GM12865 (cell line): ENCODE data around the gene TNIK.

Experiments used
- DNase-seq: peaks from one replicate; pipeline ENCODE4 v3.0.0; 2010; ENCODE audit warnings: low read depth
- H3K4me3 ChIP-seq: 2 replicates; pipeline ENCODE4 v1.5.1; 2011; ENCODE audit warnings: mild to moderate bottlenecking, low read depth, low read length, control low read depth
- CTCF ChIP-seq: IDR thresholded peaks from 2 replicates; pipeline ENCODE4 v1.5.1; 2011; ENCODE audit warnings: low read length, control low read depth, low read depth, inconsistent platforms; ENCODE audit not compliant: insufficient read depth; ENCODE audit errors: missing control alignments

TNIK gene

GRCh38 chr3:171237009-171237385 is 223.2 kb downstream of the TNIK start:
- TF ChIP-seq CTCF, result no peak
- DNase-seq, result no peak
- no peak overlapping the region for H3K4me3 ChIP-seq

- TF ChIP-seq CTCF, result no peak
- H3K4me3 ChIP-seq, result no peak overlapping the region
- DNase-seq, result no peak
Observed at GRCh38 chr3:171236265-171237008, 223.8 kb downstream of the TNIK start.

- DNase-seq, result no peak
- no peak for TF ChIP-seq CTCF
- H3K4me3 ChIP-seq, result no peak overlapping the region
Observed at GRCh38 chr3:171234298-171235010, 225.8 kb downstream of the TNIK start.

- no peak for DNase-seq
- no peak overlapping the region for H3K4me3 ChIP-seq
- TF ChIP-seq CTCF, result no peak
Observed at GRCh38 chr3:171231361-171231760, 228.8 kb downstream of the TNIK start.

- H3K4me3 ChIP-seq, result no peak overlapping the region
- DNase-seq, result no peak
- no peak for TF ChIP-seq CTCF
Observed at GRCh38 chr3:171230865-171231264, 229.3 kb downstream of the TNIK start.

- H3K4me3 ChIP-seq, result no peak overlapping the region
- DNase-seq, result no peak
- TF ChIP-seq CTCF, result no peak
Observed at GRCh38 chr3:171229173-171229572, 231.0 kb downstream of the TNIK start.
